GM21515 (cell line): ENCODE data around the gene PARD6A.
"Not testable (repeated sequence)": the region's sequence is repeated elsewhere in the genome, so short reads cannot be mapped to it uniquely, and the experiment has no call there.

Experiments
- ATAC-seq: cut with Tn5 transposase; IDR thresholded peaks from one replicate; pipeline ENCODE4 v1.9.1; 2021; ENCODE audit not compliant: unreplicated experiment

PARD6A gene

GRCh38 chr16:67683767-67684166, 23.0 kb downstream of the PARD6A start:
- no peak for ATAC-seq

- ATAC-seq, result no peak
Measured at GRCh38 chr16:67685388-67686112, 24.8 kb downstream of the PARD6A start.

GRCh38 chr16:67693517-67694285, 32.9 kb downstream of the PARD6A start:
- ATAC-seq, result not testable (repeated sequence)

GRCh38 chr16:67694611-67695010, 33.9 kb downstream of the PARD6A start:
- ATAC-seq, result no peak

- no peak for ATAC-seq
Measured at GRCh38 chr16:67697422-67698185, 36.8 kb downstream of the PARD6A start.

GRCh38 chr16:67699265-67699664, 38.5 kb downstream of the PARD6A start:
- ATAC-seq, result no peak

- ATAC-seq, result no peak
Measured at GRCh38 chr16:67701420-67701819, 40.7 kb downstream of the PARD6A start.

GRCh38 chr16:67702130-67702529, 41.4 kb downstream of the PARD6A start:
- no peak for ATAC-seq

- ATAC-seq, result no peak
Measured at GRCh38 chr16:67703626-67704025, 42.9 kb downstream of the PARD6A start.

- ATAC-seq, result no peak
Measured at GRCh38 chr16:67704110-67704509, 43.4 kb downstream of the PARD6A start.

- no peak for ATAC-seq
Measured at GRCh38 chr16:67707210-67707609, 46.5 kb downstream of the PARD6A start.

GRCh38 chr16:67707790-67708189, 47.0 kb downstream of the PARD6A start:
- ATAC-seq, result no peak

GRCh38 chr16:67708368-67708771, 47.6 kb downstream of the PARD6A start:
- ATAC-seq, result no peak

- no peak for ATAC-seq
Measured at GRCh38 chr16:67709050-67709449, 48.3 kb downstream of the PARD6A start.

- ATAC-seq, result no peak
Measured at GRCh38 chr16:67710607-67711006, 49.8 kb downstream of the PARD6A start.
